Measurements from ENCODE around the gene SLC16A14.

Gene SLC16A14

GRCh38 chr2:230077851-230078547 is 9.3 kb upstream of the SLC16A14 start:
- DNase-seq (ENCODE audit: low read depth), result no peak
- no peak overlapping the region for H3K4me3 ChIP-seq (ENCODE audit: low read length)
- no peak for TF ChIP-seq CTCF (IDR thresholded peaks at IDR 0.05; ENCODE audit: insufficient read depth, low read depth, low read length, missing control alignments)

GRCh38 chr2:230076819-230077218 is 8.1 kb upstream of the SLC16A14 start:
- TF ChIP-seq CTCF (IDR thresholded peaks at IDR 0.05; ENCODE audit: insufficient read depth, low read depth, low read length, missing control alignments), result no peak
- DNase-seq (ENCODE audit: low read depth), result no peak
- H3K4me3 ChIP-seq (ENCODE audit: low read length), result no peak overlapping the region

GRCh38 chr2:230075988-230076631 is 7.4 kb upstream of the SLC16A14 start:
- H3K4me3 ChIP-seq (ENCODE audit: low read length), result no peak overlapping the region
- peak; percentile 19 for TF ChIP-seq CTCF (IDR thresholded peaks at IDR 0.05; ENCODE audit: insufficient read depth, low read depth, low read length, missing control alignments)
- DNase-seq (ENCODE audit: low read depth), result no peak

GRCh38 chr2:230071421-230071820 is 2.7 kb upstream of the SLC16A14 start:
- no peak for DNase-seq (ENCODE audit: low read depth)
- TF ChIP-seq CTCF (IDR thresholded peaks at IDR 0.05; ENCODE audit: insufficient read depth, low read depth, low read length, missing control alignments), result no peak
- no peak overlapping the region for H3K4me3 ChIP-seq (ENCODE audit: low read length)

- no peak overlapping the region for H3K4me3 ChIP-seq (ENCODE audit: low read length)
- no peak for DNase-seq (ENCODE audit: low read depth)
- no peak for TF ChIP-seq CTCF (IDR thresholded peaks at IDR 0.05; ENCODE audit: insufficient read depth, low read depth, low read length, missing control alignments)
Observed at GRCh38 chr2:230069402-230069801, 678 bp upstream of the SLC16A14 start.

GRCh38 chr2:230068016-230068650 is 591 bp downstream of the SLC16A14 start:
- peak; percentile 60 for DNase-seq (ENCODE audit: low read depth)
- TF ChIP-seq CTCF (IDR thresholded peaks at IDR 0.05; ENCODE audit: insufficient read depth, low read depth, low read length, missing control alignments), result no peak
- peak overlapping the region; percentile 65 for H3K4me3 ChIP-seq (ENCODE audit: low read length)
